NB4 (cell line): ENCODE data around the gene ZWILCH.

ENCODE experiments used
- MAX ChIP-seq: IDR thresholded peaks from 2 replicates; pipeline ENCODE4 v1.6.1; 2011; ENCODE audit warnings: low read depth, low read length
- MYC ChIP-seq: IDR thresholded peaks from 2 replicates; pipeline ENCODE4 v1.6.1; 2011; ENCODE audit warnings: low read depth, low read length
- POLR2A ChIP-seq: IDR thresholded peaks from 2 replicates; pipeline ENCODE4 v1.6.1; 2011; ENCODE audit warnings: mild to moderate bottlenecking; ENCODE audit not compliant: insufficient read length; ENCODE audit errors: extremely low read depth
- TF ChIP-seq, protein P1 (sequence below): IDR thresholded peaks from one replicate; pipeline ENCODE4 v1.5.1; 2012; ENCODE audit warnings: low read depth, low read length

DNA sequence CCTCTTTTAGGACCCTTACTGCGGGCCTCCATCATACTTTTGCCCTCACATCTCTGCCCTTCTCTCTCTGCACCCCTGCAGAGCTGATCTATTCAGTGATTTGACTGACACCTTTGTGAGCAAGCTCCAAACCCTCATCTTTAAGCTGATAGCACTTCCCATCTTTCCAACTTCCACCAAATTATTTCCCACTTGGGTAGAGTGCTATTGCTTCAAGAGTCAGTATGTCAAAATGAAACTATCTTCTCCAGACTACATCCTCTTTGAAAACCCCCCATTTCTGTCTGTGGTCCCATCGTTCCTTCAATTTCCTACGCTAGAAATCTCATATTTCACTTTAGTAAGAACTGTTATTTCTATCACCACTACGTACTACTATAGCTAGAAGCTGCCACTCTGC, 19.7 kb downstream of the ZWILCH start:
- TF ChIP-seq, protein P1, sequence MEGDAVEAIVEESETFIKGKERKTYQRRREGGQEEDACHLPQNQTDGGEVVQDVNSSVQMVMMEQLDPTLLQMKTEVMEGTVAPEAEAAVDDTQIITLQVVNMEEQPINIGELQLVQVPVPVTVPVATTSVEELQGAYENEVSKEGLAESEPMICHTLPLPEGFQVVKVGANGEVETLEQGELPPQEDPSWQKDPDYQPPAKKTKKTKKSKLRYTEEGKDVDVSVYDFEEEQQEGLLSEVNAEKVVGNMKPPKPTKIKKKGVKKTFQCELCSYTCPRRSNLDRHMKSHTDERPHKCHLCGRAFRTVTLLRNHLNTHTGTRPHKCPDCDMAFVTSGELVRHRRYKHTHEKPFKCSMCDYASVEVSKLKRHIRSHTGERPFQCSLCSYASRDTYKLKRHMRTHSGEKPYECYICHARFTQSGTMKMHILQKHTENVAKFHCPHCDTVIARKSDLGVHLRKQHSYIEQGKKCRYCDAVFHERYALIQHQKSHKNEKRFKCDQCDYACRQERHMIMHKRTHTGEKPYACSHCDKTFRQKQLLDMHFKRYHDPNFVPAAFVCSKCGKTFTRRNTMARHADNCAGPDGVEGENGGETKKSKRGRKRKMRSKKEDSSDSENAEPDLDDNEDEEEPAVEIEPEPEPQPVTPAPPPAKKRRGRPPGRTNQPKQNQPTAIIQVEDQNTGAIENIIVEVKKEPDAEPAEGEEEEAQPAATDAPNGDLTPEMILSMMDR, result no peak
- TF ChIP-seq POLR2A (no peak), MAX (no peak), MYC (no peak)
